HG03103 (cell line): ENCODE data around the gene DTWD2.
"Not testable (repeated sequence)": the region's sequence is repeated elsewhere in the genome, so short reads cannot be mapped to it uniquely, and the experiment has no call there.

Experiments used
- ATAC-seq: cut with Tn5 transposase; IDR thresholded peaks from one replicate; pipeline ENCODE4 v1.9.1; 2021; ENCODE audit warnings: low read depth; ENCODE audit not compliant: unreplicated experiment

DTWD2 gene

DNA sequence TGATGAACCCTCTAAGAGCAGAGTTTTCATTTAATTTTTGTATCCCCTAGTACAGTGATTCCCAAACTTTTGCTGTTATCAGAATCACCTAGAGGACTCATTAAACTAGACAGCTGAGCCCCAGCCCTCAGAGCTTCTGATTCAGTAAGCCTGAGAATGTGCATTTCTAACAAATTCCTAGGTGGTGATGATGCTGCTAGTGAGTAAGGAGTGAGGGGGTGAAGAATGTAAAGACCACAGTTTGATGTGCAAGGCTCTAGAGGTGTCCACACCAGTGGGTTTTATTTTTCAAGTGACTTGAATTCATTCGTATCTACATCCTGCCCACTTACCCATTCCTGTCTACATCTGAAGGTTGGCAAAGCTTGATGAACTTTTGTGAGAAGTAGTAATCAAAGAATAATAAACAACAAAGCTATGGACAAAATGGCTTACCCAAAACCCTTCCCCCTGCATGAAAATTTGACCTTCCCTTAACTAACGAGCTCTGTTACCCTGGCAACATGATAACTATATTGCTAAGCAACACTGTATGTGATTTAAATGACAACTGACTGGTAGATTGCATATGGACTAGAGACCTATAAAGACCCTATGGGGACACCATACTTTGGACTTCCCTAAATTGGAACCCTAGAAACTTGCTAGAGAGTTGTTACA is 35.2 kb downstream of the DTWD2 start:
- ATAC-seq, result no peak

DNA sequence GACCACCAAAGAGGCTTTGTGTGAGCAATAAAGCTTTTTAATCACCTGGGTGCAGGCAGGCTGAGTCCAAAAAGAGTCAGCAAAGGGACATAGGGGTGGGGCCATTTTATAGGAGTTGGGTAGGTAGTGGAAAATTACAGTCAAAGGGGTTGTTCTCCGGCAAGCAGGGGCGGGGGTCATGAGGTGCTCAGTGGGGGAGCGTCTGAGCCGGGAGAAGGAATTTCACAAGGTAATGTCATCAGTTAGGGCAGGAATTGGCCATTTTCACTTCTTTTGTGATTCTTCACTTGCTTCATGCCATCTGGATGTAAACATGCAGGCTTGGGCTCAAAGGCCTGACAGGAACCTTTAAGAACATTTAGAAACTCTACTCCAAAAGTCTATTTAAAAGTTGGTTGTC is 36.0 kb downstream of the DTWD2 start:
- not testable (repeated sequence) for ATAC-seq

DNA sequence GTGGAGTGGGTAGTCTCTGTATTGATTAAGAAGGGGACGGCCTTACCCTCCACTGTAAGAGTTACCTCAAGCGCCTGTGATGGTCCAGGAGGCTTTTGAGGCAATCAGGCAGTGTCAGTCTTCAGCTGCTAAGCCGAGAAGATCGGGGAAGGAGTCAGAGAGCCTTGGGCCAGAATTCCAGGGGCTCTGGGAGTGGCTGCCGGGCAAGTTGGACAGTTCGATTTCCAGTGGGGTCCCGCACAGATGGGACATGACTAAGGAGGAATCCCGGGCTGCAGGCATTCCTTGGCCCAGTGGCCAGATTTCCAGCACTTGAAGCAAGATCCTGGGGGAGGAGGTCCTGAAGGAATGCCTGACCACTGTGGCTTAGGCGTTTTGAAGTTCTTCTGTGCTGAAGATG is 38.0 kb downstream of the DTWD2 start:
- not testable (repeated sequence) for ATAC-seq

DNA sequence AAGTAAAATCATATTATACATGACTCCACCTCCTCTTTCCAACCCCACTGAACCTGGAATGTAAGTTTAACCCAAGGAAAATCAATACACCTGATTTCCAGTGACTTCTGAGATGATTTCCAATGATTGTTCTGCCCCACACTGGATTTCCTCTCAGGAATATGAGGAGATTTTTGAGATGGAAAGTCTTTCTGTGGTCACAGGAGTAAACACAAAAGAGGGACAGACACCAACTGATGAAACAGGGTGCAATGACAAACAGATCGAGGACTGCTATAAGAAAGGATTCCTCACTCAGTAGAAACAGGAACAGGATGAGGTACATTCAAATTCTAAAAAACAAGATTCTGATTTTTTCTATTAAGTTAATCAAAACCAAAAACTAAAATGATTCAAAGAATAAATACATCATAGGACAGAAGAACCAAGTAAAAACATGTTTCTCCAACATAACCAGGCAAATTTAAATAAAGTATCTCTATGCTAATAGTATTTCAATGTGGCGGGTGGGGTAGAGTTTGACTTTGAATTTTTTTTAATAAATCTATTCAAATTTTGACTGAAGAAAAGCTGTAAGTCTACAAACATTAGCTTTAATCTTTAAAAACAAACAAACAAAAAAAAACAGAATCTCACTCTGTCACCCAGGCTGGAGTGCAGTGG is 42.1 kb downstream of the DTWD2 start:
- ATAC-seq, result no peak

DNA sequence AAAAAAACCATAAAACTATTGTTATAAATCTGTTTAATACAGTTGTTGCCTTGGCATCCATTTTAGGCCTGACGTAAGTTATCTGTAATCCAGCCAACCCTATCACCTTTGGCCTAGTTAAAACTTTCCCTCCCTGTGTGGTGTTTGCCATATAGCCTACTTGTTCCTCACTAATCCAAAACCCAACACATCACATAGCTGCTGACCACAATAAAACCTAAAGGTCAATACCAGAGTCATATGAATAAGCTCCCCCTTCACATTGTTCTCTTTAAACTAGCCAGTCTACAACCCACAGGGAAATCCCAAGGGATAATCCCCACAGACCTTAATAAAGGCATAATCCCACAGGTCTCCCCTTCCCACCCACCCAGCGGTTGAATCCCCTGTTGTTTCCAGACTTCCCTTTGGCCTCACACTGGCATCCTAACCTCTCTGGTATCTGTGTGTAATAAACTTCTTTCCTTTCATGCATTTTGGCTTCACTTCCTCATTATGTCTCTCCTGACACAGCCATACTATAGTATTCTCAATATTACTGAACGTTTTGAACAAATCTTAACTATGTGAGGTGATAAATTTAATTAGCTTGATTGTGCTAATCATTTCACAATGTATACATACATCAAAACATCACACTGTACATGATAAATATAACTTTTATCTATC is 50.8 kb downstream of the DTWD2 start:
- ATAC-seq, result peak; percentile 58

DNA sequence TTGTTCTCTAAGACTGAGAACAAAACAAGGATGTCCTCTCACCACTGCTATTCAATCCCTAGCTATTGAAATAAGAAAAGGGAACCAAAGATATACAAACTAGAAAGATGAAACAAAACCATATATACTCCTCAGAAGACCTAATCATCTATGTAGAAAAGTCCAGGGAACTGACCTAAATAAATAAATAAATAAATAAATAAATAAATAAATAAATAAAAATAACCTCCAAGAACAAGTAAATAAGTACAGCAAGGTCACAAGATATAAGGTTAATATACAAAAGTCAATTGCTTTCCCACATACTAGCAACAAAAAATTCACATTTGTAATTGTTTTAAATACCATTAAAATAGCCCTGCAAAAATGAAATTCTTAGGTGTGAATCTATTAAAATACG is 54.6 kb downstream of the DTWD2 start:
- ATAC-seq, result no peak

DNA sequence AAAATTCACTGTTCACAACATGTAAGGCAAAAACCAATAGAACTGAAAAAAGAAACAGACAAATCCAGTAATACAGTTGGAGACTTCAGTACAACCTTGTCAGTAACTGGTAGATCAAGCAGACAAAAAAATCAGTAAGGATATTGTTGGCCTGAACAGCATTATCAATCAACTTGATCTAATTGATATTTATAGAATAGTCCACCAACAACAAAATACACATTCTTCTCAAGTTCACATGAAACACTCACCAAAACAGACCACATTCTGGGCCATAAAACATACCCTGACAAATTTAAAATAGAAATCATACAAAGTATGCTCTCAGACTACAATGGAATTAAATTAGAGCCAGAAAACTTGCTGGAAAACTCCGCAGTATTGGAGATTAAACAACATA is 56.8 kb downstream of the DTWD2 start:
- no peak for ATAC-seq

DNA sequence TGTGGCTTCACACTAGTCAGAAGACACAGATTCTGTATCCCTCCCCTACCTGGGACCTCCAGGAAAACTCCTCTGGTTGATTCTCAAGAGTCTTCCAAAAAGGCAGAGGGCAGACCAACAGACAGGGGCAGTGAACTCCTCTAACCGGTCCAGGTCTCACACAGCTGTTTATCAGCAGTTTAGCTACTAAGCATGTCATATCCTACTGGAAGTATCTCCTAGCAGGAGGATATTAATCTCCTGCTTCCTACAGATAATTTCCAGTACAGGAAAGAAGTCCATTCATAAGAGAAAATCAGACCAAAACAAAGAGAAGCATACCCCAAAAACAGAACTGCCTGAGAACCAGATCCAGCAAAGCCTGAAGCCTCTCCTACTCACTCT is 64.3 kb downstream of the DTWD2 start:
- ATAC-seq, result no peak

DNA sequence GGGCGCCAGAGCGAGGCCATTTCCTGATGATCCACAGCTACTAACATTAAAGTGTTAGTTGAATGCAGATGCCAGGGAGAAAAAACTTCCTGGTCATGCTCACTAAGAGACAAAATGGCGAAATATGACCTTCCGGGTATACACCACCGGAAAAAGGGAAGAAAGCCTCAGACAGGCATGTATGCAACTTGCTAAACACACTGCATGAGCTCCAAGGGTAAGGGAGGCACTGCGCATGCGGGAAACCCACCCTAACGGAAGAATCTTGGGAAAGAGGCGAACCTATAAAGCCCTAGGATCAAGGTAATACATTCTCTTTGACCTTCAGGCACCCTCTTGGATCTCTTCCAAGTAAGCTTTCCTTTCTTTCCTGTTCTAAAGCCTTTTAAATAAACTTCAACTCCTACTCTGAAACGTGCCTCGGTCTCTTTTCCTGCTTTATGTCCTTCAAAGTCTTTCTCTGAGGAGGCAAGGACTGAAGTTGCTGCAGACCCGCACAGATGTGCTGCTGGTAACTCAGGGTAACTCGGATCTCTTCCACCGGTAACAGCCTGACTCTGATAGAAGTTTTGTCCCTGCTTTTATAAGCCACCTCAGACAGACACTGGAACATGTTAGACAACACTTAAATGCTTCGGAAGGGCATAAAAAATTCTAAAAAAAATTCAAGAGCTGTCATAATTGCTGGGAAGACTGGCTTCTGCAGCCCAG is 64.9 kb downstream of the DTWD2 start:
- no peak for ATAC-seq

DNA sequence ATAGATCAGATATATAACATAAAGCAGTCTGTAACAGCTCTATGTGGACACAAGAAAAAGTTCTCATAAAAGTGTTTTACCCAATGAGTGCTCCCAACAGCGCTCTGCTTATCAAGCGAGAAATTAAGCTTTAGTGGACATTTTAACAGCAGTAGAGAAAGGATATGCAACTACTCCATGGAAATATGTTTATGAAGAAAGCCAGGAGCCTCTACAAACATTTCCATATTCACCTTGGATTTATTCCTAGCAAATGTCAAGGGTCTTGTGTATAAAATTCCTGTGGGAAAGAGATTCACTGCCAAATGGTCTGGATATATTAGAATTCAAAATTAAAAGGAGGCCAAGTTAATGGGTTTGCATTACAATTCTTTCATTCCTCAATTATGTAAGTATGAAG is 66.5 kb downstream of the DTWD2 start:
- no peak for ATAC-seq

DNA sequence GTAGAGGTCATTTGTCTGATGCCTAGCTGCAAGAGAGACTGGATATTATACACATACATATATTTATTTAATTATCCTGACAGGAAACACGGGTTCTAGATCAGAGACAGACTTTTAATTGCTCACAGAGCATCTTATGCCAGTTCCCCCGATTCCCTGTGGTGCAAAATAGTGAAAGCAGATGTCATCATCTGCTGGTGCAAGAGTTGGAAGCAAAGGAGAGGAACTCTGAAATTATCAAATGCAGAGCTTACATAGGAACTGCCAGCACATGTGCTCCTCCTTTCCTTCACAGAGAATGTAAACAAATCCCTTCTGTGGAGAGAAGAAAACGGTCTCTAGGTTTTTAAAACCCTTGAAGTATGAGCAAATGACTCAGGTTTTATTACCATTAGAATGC is 69.3 kb downstream of the DTWD2 start:
- ATAC-seq, result no peak

DNA sequence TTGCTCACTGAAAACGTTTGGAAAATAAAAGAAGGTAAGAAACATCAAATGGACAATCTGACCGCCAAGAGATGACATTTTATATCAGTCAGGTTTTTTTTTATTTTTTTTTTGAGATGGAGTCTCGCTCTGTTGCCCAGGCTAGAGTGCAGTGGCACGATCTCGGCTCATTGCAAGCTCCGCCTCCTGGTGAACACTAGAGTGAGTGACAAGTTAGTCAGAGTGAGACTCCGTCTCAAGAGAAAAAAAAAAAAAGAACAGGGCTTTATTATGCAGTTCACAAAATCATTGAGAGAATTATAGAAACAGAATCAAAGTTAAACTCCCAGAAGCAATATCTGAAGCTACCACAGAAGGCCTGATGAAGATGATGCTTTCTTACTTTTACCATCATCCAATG is 70.1 kb downstream of the DTWD2 start:
- no peak for ATAC-seq

DNA sequence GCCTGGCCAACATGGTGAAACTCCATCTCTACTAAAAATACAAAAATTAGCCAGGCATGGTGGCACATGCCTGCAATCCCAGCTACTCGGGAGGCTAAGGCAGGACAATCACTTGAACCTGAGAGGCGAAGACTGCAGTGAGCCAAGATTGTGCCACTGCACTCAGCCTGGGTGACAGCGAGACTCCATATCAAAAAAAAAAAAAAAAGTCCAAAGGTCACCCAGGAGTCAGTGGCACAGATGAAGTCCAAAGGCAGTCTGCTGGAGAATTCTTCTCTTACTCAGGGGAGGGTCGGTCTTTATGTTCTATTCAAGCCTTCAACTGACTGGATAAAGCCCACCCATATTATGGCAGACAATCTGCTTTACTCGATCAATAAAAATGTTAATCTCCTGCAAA is 80.8 kb downstream of the DTWD2 start:
- not testable (repeated sequence) for ATAC-seq

DNA sequence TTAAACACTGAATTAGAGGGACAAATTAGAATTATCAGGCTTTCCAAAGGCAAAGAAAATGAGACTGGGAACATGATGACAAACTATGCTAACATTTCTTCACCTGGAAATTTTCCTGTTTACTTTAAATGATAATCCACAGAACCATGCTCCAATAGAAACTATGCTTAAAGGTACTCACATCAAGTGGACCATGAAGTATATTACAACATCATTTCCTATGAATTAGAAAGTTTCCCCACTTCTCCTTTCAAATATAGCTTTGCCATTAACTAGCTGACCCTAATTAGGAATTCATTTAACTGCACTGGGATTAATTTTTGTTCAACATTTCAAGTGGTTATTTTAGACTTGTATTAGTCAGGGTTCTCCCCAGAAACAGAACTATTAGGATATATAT is 81.4 kb downstream of the DTWD2 start:
- ATAC-seq, result no peak

DNA sequence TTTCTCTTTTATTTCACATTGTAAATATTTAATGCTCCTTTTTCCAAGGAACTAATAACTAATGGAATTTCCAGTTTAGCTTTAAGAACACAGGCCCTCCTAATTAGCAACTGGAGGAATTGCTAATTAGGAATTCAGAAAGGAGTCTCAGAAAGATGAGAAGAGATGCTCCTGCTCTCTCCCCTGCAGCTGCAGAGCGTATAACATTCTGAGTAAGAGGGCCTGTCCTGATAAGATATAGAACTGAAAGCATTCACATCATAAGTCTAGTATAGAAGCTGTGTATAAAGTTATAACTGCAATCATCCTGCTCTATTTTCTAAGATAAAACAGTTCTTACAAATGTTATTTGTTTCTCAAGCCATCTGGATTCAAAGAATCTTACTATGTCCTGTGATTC is 83.2 kb downstream of the DTWD2 start:
- no peak for ATAC-seq

DNA sequence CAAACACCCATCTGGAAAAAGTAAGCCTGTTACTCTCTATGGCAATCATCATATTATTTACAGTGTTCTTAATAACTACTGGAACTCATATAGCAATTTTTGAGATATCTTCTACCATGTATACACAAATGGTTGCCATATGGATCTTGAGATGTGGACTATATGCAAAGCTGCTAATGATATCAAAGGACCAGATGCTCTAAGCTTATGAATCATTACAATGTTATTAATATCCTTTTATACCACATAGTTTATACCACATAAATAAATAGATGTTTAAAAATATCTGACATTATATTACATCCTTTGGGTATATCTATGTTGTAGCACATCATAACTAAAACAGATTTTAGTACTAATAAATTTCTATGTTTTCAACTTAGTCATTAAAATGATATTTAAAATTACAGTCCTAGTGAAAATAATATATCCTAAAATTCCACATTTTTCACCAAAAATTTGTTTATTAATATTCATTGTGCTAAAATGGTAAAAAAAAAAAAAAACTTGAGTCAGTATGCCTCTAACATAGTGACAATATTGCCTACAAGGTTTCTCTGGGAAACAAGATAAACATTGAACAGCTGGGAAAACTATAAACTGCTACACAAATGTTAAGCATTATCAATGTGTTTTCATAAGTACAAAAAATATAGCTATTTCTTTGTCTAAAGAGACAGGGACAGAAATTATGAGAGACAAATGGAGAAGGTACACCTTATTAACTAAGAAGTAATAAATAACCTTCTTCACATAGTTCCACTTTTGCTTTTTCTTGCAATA is 85.5 kb downstream of the DTWD2 start:
- ATAC-seq, result no peak

DNA sequence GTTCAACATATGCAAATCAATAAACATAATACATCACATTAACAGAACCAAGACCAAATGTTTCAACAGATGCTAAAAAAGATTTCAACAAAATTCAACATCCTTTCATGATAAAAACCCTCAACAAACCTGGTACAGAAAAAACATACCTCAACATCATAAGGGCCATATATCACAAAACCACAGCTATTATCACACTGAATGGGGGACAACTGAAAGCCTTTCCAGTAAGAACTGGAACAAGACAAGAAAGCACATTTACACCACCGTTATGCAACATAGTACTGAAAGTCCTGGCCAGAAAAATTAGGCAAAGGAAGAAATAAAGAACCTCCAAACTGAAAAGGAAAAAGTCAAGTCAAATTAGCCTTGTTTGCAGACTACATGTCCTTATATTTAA is 93.6 kb downstream of the DTWD2 start:
- no peak for ATAC-seq

DNA sequence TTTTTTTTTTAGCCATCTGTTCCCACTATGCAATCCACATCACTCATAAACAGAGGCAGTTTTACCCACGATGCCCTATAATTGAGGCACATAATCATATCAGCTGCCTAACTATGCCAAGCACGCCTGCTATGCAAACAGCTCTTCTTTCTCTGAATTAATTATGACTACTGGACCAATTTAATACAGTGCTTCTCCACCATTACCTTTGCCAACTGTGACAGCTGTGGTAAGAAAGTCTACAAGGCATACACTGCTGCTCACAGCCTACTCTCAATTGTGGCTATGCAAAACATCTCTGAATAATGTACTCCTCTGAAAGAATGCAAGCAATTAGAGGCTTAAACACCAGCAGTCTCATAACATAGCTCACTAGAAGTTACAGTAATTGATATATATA is 97.1 kb downstream of the DTWD2 start:
- no peak for ATAC-seq

DNA sequence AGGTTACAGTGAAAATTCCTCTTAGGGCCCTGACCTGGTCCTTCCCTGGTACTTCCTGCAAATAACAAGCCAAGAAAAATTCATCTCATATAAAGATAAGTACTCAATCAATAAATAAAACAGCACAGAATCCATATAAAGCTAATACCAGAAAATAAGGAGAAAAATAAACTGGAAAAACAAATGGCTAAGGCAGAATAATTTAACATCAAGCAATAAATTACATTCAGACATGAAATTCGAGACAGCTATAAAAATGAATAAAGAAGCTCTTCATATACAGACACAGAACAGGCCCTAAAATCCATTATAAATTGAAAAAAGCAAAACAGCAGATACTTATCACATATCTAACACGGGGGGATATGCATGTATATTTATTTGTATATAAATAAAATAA is 99.2 kb downstream of the DTWD2 start:
- ATAC-seq, result no peak

DNA sequence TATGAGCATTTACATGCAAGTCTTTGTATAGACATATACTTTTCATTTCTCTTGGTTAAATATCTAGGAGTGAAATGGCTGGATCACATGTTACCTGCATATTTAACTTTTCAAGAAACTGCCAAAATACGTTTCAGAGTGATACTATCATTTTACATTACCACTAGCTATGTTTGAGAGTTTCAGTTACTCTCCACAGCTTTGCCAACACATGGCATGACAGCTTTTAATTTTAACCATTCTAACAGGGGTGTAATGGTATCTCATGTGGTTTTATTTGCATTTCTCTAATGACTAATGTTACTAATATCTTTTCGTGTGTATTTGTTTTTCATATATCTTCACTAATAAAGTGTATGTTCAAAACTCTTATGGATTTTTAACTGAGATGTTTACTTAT is 99.8 kb downstream of the DTWD2 start:
- no peak for ATAC-seq

DNA sequence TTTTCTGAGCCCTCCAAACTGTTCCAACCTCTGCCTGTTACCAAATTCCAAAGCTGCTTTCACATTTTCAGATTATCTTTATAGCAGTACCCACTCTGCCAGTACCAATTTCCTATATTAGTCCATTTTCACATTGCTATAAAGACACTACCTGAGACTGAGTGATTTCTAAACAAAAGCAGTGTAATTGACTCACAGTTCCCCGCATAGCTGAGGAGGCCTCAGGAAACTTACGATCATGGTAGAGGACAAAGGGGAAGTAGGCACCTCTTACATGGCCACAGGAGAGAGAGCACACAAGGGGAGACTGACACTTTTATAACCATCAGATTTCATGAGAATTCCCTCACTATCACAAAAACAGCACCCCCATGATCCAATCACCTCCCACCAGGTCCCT is 105.0 kb downstream of the DTWD2 start:
- peak; percentile 72 for ATAC-seq
